ENCODE measurements around the gene RSPH1.

Gene RSPH1

DNA sequence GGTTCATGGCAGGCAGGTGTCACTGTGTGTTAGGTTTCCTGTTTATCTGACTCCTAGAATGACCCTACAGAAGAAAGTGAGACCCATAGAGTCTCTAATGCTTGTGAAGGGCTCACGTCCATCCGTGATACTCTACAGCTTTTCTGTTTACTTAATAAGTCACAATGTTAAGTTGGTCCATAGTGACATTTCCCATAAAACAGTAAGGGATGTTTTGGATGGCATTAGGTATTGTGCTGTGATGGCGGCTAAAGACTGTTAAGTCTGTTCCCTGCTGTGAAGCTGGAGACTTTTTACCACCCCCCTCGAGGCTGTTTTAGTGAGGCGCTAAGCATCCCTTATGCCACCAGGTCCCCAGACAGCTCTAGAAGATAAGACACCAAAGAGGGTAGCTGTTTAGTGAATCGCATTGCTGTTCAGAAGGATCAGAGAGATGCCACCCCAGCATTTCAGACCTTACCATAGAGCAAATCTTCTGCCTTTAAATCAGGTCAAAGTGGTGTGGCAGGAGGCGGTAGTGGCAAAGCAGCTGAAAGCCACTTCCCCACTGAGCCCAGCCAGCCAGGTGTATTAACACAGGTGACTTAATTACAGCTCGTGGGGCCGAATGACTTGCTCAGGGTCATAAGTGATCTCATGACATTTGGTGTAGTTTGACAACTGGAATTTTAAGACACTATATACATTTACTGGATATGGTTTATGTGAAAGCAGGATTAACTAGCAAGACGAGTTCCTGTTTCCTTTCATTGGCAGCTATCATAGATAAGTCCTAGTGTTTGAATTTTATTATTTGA lies 42.7 kb upstream of the RSPH1 start:
- in situ Hi-C loops (cut with MboI; ENCODE audit: low sequenced_read_pairs, unreplicated experiment): no loop called here
- DNase-seq (ENCODE audit: low spot score): no peak
- TF ChIP-seq, protein P1, sequence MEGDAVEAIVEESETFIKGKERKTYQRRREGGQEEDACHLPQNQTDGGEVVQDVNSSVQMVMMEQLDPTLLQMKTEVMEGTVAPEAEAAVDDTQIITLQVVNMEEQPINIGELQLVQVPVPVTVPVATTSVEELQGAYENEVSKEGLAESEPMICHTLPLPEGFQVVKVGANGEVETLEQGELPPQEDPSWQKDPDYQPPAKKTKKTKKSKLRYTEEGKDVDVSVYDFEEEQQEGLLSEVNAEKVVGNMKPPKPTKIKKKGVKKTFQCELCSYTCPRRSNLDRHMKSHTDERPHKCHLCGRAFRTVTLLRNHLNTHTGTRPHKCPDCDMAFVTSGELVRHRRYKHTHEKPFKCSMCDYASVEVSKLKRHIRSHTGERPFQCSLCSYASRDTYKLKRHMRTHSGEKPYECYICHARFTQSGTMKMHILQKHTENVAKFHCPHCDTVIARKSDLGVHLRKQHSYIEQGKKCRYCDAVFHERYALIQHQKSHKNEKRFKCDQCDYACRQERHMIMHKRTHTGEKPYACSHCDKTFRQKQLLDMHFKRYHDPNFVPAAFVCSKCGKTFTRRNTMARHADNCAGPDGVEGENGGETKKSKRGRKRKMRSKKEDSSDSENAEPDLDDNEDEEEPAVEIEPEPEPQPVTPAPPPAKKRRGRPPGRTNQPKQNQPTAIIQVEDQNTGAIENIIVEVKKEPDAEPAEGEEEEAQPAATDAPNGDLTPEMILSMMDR (IDR thresholded peaks at IDR 0.05; ENCODE audit: borderline replicate concordance, control extremely low read depth, extremely low read depth, insufficient read depth, missing control alignments): no peak

DNA sequence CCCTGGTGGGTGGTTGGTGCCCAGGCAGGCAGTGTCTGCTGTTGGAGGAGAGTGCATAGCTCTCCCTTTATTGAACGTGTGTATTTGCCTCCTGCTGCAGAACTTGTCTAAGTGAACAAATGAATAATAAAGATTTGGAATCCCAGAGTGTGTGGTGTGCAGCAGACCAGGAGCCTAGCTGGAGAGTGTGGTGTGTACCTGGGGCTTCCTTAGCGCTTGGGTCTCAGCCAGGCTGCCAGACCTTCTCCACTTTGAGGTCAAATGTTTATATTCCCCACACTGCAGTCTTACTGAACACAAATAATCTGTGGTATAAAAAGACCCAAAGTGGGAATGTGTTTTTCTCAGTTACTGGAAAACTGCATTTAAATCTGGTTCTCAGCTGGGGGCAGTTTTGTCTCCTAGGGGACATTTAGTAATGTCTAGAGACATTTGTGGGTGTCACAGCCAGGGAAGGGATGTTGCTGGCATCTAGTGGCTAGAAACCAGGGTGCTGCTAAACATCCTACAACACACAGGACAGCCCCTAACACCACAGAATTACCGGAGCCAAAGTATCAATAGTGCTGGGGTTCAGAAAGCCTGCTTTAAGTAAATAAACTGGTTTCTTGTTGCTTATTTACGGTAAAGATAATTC lies 41.2 kb upstream of the RSPH1 start:
- in situ Hi-C loops (cut with MboI; ENCODE audit: low sequenced_read_pairs, unreplicated experiment): no loop called here
- TF ChIP-seq, protein P1 (IDR thresholded peaks at IDR 0.05; ENCODE audit: borderline replicate concordance, control extremely low read depth, extremely low read depth, insufficient read depth, missing control alignments): peak; percentile 53
- DNase-seq (ENCODE audit: low spot score): peak; percentile 60

DNA sequence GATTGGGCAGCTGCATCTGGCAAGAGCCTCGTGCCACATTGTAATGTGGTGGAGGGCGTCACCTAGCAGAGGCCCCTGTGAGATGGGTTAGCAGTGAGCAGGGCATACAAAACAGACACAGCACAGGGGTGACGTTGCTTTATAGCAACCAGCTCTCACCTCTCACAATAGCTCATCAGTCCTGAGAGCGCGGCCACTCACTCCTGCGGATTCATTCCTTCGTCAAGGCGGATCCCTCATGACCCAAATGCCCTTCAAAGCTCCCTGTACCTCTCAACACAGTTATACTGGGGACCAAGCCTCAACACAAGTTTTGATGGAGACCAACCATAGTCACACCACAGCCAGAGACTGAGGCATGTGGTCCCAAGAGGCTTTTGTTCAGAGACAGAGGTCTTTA lies 40.6 kb upstream of the RSPH1 start:
- no peak for DNase-seq (ENCODE audit: low spot score)
- in situ Hi-C loops (cut with MboI; ENCODE audit: low sequenced_read_pairs, unreplicated experiment): no loop called here
- TF ChIP-seq, protein P1 (IDR thresholded peaks at IDR 0.05; ENCODE audit: borderline replicate concordance, control extremely low read depth, extremely low read depth, insufficient read depth, missing control alignments): no peak

DNA sequence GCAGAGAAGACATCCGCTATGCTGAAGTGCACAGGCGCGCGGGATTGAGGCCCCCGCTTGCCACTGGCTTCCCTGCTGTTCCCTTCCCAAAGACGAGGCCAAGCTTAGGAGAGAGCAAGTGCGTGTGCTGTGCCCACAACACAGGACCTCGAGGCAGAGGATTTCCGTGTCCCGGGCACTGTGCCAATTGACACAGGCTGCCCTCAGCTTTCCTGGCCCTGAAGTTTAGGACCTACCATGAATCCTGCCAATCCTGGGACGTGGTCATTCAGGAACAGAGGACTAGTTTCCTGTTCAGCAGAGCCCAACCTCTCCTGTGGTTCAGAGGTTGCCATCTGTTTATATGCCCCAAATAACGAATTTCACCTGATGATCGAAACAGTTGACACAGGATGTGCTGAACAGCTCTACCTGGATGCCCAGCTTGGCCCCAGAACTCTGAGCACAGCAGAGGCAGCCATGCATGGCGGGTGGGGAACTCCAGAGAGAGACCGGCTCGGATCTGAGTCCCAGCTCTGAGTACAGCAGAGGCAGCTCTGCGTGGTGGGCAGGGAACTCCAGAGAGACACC lies 39.7 kb upstream of the RSPH1 start:
- DNase-seq (ENCODE audit: low spot score): peak; percentile 75
- TF ChIP-seq, protein P1 (IDR thresholded peaks at IDR 0.05; ENCODE audit: borderline replicate concordance, control extremely low read depth, extremely low read depth, insufficient read depth, missing control alignments): no peak
- in situ Hi-C loops (cut with MboI; ENCODE audit: low sequenced_read_pairs, unreplicated experiment): no loop called here

DNA sequence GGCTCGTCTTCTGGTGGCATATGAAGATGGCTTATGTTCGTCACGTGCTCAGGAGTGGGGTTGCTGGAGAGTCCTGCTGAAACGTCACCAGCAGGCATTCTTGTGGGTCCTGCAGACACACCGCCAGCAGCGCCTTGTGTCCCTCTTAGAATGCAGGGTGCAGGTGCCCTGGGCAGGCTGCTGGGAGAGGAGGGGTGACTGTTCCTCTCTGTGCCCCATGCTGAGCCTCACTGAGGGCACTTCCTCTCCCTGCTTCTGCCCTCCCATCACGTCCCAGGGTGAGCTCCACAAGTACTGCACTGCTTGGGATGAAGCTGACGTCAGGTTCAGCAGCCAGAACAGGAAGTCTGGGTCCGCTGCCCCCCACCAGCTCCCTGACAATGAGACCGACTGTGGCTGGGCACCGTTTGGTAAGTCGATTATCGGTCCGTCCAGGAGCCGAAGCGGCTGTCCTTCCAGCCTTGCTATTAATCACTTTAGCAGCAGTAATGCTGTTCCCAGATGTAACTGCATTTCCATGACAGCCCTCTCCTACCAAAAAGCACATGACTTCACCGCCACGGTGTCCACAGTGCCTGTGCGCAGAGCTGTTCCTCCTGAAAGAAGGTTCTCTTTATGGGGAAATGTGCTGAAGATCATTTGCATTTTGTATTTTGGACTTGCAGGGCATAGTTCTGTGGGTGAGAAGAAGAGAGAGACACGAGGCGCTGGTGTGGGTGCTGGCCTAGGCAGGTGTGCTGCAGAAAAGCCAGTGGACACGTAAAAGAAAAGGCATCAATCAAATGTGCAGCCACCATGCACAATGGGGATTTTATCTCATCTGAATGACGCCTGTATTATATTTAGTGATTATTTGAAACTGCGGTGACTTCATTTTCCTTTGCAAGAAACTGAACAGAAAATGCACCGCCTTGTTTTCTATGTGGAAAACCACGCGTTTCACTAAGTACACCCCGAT lies 38.7 kb upstream of the RSPH1 start:
- TF ChIP-seq, protein P1 (IDR thresholded peaks at IDR 0.05; ENCODE audit: borderline replicate concordance, control extremely low read depth, extremely low read depth, insufficient read depth, missing control alignments): no peak
- peak; percentile 69 for DNase-seq (ENCODE audit: low spot score)
- in situ Hi-C loops (cut with MboI; ENCODE audit: low sequenced_read_pairs, unreplicated experiment): no loop called here

DNA sequence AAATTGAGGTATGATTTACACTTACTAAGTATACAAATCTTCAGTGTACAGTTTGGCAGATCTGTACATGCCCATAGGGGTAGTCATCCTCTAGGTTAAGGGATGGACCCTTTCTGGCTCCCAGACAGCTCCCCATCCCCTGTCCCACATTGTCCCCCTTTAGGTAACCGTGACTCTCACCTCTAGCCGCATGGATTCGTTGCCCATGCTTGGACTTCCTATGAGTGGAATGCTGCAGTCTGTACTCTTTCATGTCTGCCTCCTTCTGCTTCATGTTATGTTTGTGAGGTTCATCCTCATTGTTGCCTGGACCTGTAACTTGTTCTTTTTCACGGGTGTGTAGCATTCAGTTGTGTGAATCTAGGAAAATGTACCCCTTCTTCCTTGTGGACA lies 37.9 kb upstream of the RSPH1 start:
- DNase-seq (ENCODE audit: low spot score): no peak
- TF ChIP-seq, protein P1 (IDR thresholded peaks at IDR 0.05; ENCODE audit: borderline replicate concordance, control extremely low read depth, extremely low read depth, insufficient read depth, missing control alignments): no peak
- in situ Hi-C loops (cut with MboI; ENCODE audit: low sequenced_read_pairs, unreplicated experiment): no loop called here

Measured in GM13976 (cell line).